Measurements from ENCODE around the gene PLXNA4.

DNA sequence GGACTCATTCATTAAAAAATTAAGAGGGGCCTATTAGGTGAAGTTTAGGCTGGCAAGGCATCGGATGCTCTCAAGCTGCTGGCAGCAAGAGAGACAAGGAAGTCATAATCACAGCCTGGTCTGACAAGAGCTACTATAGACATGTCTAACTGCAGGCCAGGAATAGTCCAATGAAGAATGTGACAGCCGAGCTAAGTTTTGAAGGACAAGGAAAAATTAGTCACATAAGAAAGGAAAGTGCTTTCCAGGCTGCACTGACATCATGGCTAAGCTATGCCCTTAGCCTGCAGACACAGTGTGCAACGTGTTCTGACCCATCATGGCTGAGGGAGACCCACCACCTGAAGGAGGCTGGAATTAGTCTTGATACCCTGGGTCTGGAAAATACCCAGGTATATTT lies 281.1 kb downstream of the PLXNA4 start:
- TF ChIP-seq, protein P1, sequence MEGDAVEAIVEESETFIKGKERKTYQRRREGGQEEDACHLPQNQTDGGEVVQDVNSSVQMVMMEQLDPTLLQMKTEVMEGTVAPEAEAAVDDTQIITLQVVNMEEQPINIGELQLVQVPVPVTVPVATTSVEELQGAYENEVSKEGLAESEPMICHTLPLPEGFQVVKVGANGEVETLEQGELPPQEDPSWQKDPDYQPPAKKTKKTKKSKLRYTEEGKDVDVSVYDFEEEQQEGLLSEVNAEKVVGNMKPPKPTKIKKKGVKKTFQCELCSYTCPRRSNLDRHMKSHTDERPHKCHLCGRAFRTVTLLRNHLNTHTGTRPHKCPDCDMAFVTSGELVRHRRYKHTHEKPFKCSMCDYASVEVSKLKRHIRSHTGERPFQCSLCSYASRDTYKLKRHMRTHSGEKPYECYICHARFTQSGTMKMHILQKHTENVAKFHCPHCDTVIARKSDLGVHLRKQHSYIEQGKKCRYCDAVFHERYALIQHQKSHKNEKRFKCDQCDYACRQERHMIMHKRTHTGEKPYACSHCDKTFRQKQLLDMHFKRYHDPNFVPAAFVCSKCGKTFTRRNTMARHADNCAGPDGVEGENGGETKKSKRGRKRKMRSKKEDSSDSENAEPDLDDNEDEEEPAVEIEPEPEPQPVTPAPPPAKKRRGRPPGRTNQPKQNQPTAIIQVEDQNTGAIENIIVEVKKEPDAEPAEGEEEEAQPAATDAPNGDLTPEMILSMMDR (IDR thresholded peaks at IDR 0.05; ENCODE audit: low read depth, low read length, poor library complexity, severe bottlenecking) = no peak
- no peak for TF ChIP-seq EZH2phosphoT487 (IDR thresholded peaks at IDR 0.05; ENCODE audit: borderline replicate concordance, low read length)

All from DOHH2 (cell line).